HG03280 (cell line): ENCODE data around the gene CAMSAP1.

Experiments
- ATAC-seq: cut with Tn5 transposase; IDR thresholded peaks from one replicate; pipeline ENCODE4 v1.9.1; 2021; ENCODE audit warnings: mild to moderate bottlenecking, moderate library complexity; ENCODE audit not compliant: unreplicated experiment

The CAMSAP1 gene

GRCh38 chr9:135848341-135849047 lies 58.9 kb downstream of the CAMSAP1 start:
- no peak for ATAC-seq

GRCh38 chr9:135847833-135848232 lies 59.5 kb downstream of the CAMSAP1 start:
- ATAC-seq = no peak

- ATAC-seq = no peak
Measured at GRCh38 chr9:135840539-135840938, 66.8 kb downstream of the CAMSAP1 start.

GRCh38 chr9:135840107-135840506 lies 67.2 kb downstream of the CAMSAP1 start:
- no peak for ATAC-seq

DNA sequence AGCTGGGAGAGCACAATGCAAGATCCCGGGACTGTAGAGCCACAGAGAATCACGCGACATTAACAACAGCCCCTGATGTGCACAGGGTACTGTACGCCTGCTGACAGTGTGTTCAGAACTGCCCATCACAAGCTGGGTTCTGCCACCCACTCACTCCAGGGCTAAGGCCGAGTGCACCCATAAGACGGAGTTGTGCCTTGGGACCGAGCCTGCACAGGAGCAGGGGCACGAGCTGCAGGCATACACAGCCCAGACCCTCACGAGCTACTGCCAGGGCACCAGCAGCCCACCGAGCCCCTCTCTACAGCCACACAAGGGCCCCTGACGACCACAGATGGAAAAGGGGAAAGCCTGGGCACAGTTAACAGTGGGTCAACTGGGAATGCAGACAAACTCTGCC lies 67.8 kb downstream of the CAMSAP1 start:
- ATAC-seq = no peak

GRCh38 chr9:135835131-135835530 lies 72.2 kb downstream of the CAMSAP1 start:
- ATAC-seq = no peak

- no peak for ATAC-seq
Measured at GRCh38 chr9:135833864-135834263, 73.5 kb downstream of the CAMSAP1 start.

GRCh38 chr9:135830496-135830895 lies 76.8 kb downstream of the CAMSAP1 start:
- ATAC-seq = no peak

GRCh38 chr9:135828656-135829055 lies 78.7 kb downstream of the CAMSAP1 start:
- ATAC-seq = no peak

DNA sequence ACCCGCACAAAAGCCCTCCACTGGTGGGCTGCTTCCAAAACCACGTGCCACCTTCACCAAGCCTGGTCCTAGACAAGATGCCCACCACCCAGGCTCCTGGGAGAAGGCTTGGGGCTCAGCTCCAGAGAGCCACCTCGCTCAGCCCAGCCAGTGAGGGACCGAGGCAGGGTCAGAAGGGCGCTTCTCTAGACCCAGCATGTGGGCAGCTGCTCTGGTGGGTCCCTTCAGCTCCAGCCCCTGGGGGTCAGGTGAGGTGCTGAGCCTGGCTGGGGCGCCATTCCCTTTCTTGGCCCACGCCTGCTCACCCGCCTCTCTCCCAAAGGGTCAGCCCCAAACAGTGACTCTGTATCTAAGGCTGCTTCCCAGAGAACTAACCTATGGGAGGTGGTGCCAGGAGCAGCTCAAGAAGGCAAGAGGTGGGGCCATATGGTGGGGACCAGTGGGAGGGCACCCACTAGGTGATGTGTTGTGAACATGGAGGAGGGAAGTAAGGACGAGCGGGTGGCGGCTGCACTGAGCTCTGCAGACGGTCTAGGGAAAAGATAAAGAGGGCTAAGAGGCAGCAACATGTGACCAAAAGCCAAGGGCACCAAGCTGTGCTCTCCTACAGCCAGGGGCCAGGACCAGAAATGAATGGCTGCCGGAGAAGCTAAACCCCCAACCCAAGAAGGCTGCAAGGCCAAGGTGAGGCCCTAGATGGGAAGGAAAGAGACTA lies 79.3 kb downstream of the CAMSAP1 start:
- ATAC-seq = no peak

GRCh38 chr9:135827301-135827700 lies 80.0 kb downstream of the CAMSAP1 start:
- no peak for ATAC-seq

- ATAC-seq = no peak
Measured at GRCh38 chr9:135826188-135826545, 81.2 kb downstream of the CAMSAP1 start.

GRCh38 chr9:135825435-135826187 lies 81.7 kb downstream of the CAMSAP1 start:
- ATAC-seq = no peak

- no peak for ATAC-seq
Measured at GRCh38 chr9:135823036-135823435, 84.3 kb downstream of the CAMSAP1 start.

- ATAC-seq = no peak
Measured at GRCh38 chr9:135822374-135822755, 85.0 kb downstream of the CAMSAP1 start.

DNA sequence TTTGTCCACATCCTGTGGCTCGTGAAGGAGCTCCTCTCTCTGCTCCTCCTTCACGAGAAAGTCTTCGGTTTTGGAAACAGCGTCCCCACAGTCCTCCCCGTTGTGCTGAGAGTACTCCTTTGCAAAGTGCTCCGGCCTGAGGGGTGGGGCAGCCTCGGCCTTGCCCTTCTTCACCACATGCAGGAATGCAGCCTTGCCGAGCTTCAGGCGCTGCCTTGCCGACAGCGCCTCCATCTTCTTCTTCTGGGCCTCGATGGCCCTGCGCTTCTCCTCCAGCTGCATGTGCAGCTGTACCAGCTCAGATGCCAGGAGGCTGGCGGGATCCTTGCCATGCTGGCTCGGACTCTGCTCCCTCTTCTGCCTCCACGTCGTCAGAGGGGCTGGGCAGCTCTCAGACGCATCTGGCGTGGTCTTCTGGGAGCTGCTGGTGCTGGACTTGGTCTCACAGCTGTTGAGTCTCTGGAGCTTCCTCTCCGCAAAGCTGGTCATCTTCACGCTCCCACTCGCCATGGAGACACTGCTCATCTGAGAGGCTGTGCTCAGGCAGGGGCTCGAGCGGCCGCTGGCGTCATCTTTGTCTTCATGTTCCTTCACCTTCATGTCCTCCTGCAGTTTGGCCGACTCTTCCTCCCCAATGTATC lies 85.5 kb downstream of the CAMSAP1 start:
- no peak for ATAC-seq

GRCh38 chr9:135821116-135821515 lies 86.2 kb downstream of the CAMSAP1 start:
- ATAC-seq = no peak

DNA sequence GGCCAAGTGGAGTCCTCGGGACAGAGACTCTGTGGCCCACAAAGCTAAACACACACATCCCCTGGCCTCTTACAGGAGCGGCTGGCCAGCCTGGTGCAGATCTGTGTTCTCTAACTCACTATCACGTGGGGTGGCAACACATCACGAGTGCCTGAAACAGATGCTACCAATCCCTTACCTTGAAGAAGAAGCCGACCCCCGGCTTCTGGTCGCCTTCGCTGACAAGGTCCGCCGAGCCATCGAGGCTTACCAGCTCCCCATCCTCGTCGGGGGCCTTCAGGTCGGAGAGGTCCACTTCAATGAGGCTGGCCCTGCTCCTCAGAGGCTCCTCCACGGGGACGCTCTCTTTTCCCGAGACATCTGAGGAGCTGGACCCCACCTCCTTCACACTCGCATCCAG lies 86.7 kb downstream of the CAMSAP1 start:
- no peak for ATAC-seq

GRCh38 chr9:135819905-135820304 lies 87.4 kb downstream of the CAMSAP1 start:
- no peak for ATAC-seq

GRCh38 chr9:135818718-135819475 lies 88.4 kb downstream of the CAMSAP1 start:
- no peak for ATAC-seq
